D341Med (cell line): ENCODE measurements around the gene RARB.
A peak's percentile ranks its signal among the peaks of the same experiment; 100 is the strongest.

ENCODE experiments used
- DNase-seq: peaks from one replicate; pipeline ENCODE4 v3.0.0; 2012; ENCODE audit warnings: low spot score

RARB gene

DNA sequence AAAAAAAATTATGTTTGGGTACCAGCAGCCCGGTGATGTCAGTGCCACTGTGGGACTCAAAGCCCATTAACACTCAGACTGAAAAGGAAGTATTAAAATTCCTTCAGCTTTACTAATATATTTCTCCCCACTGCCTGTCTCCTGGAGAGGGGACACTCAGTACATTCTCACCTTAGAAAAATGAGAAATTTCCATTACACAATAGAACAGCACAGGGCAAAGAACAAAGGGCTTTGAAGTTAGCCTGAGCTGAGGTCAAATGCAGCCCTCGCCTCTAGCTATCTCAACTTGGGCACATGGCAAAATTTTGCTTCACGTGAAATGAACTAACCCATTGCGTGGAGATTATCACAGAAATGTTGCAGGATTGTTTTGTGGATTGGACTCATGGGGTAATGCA is 80.8 kb downstream of the RARB start:
- DNase-seq, result no peak

- no peak for DNase-seq
Observed at GRCh38 chr3:25510797-25511196, 82.7 kb downstream of the RARB start.

DNA sequence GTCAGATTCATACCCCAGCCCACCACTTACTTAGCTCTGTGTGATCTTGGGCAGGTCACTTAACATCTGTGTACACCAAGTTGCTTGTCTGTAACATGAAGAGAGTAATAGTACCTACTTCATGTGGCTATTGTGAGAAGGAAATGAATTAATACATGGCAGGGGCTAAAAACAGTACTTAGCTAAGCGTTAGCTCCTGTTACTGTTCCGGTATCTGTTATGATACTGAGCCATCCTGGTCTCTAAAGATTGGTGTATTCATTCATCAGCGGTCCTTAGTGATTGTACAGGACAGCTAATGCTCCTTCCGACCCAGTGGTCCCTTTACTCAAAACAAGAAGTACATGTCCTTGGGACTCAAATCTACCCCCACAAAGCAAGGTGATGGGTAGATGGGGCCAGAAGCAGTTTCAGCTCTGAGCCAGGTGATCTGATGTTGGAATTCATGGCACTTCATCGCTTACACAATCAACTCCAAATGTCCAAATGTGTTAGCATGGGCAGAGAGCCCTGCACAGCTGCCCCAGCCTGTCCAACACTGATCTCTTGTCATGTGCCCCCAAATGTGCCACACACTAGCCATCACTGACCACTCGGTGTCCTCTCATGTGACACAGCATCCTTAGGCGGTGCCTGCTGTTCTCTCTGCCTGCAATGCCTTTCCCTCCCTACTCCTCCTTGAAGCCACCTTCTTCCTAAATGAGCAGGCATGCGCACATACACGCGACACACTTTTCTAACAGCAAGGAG is 84.1 kb downstream of the RARB start:
- no peak for DNase-seq

- peak; percentile 36 for DNase-seq
Observed at GRCh38 chr3:25513642-25514266, 85.7 kb downstream of the RARB start.

- DNase-seq, result no peak
Observed at GRCh38 chr3:25515171-25515570, 87.1 kb downstream of the RARB start.

- no peak for DNase-seq
Observed at GRCh38 chr3:25520926-25521559, 93.0 kb downstream of the RARB start.

GRCh38 chr3:25527336-25527735 is 99.3 kb downstream of the RARB start:
- no peak for DNase-seq

- DNase-seq, result no peak
Observed at GRCh38 chr3:25527801-25528200, 99.7 kb downstream of the RARB start.

DNA sequence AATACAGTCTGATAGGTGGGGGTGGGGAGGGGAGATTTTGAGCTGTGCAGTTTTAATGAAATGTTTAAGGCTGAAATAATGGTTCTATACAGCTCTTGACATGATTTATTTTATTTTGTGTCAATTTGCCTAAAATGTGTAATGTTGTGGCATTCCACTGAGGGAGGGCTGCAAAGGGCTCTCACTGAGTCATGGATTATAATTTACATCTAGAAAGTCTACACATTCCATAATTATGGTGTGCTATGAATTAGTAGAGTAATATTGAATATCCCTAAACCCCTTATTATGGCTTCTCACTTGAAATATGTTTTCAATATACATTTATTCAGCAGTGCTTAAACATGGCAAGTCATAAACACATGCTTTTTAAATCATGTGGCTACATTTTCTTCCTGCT is 103.9 kb downstream of the RARB start:
- DNase-seq, result no peak

DNA sequence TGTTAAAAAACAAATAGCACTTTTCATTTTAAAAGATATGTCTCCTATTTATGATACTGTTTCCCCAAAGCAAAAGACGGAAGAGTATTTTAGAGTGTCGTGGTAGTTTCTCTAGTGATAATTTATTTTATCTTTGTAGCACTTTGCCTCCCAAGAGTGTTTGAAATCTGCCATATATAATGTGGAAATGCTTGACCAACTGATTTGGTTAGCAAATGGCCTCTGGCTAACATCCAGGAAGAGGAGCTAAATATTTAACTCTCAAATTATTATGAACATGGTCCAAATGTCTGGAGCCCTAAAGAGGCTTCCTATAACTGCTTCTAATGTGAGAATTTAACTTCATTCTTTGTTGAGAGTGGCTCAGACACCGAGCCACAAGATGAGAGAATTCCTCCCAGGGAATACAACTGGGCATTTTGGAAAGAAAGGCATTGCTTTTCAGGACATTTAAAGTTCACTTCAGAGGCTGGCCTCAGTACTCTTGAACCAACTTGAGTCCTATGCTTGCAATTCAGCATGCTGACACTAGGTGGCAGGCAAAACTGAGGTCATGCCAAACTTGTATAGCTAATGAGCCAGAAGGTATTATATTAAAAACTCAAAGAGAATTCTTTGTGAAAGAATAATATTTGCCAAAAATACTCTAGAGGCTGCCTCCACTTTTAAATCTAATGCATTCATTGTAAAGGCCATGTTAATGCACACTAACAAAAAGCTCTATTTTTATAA is 104.5 kb downstream of the RARB start:
- no peak for DNase-seq

DNA sequence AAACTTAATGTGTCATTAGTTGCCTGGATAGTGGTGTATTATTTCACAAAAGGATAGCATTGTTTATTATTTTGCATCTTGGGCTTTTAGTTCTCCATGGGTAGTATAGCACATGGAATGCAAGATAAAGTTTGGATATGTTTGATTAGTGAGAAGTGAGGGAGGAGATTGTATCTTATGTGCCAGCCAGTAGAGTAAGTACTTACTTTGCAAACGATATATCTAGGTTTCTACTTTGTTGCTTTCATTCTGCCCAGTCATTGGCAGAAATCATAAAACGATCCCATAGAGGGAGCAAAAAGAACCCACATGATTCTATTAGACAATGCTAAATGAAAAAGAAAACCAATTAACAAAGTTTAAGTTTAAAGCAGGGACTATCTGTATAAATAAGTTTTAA is 105.3 kb downstream of the RARB start:
- DNase-seq, result no peak

- no peak for DNase-seq
Observed at GRCh38 chr3:25534007-25534406, 105.9 kb downstream of the RARB start.

GRCh38 chr3:25536521-25537391 is 108.7 kb downstream of the RARB start:
- peak; percentile 20 for DNase-seq

DNA sequence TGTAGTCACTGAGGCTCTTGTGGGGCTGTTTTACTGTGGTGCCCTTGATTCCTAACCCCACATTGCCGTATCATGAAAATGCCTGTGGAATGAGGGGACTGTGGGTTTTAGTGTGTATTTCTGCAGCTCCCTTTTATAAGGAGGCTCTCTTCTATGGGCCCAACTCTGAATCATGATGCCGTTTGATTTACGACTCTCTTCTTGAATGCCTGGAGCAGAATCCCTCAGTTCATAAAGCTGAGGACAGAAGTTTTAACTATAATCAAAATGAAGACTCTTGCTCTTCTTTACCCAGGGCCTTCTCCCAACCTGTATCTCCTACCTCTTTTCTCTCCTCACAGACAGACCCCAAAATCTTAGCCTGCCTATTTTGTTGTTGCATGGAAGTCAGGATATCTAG is 109.5 kb downstream of the RARB start:
- DNase-seq, result no peak

GRCh38 chr3:25540273-25540672 is 112.2 kb downstream of the RARB start:
- peak; percentile 55 for DNase-seq

- DNase-seq, result no peak
Observed at GRCh38 chr3:25542492-25543039, 114.5 kb downstream of the RARB start.

DNA sequence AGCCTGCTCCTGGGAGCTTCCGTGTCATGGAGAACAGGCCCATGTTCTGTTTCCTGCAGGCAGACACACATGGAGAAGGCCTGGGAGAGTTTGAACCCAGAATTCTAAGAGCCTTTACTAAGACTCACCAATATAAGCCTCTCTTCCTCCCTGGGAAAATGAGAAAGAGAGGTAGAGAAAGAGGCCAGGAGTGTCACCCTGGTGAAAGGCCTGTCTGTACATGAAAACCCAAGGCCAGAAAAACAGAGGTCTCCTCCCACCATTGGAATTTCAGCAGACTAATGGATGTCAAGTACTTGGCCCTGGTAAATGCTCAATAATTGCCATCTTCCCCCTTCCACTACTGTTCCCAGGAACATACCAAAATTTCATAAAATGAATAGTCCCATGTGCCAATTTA is 119.0 kb downstream of the RARB start:
- no peak for DNase-seq

GRCh38 chr3:25547943-25548674 is 120.0 kb downstream of the RARB start:
- DNase-seq, result no peak

GRCh38 chr3:25548836-25549235 is 120.8 kb downstream of the RARB start:
- DNase-seq, result no peak

GRCh38 chr3:25552251-25552650 is 124.2 kb downstream of the RARB start:
- no peak for DNase-seq

- DNase-seq, result no peak
Observed at GRCh38 chr3:25554376-25554775, 126.3 kb downstream of the RARB start.
